ENCODE results near the gene USP5.

- TF ChIP-seq, protein P1, sequence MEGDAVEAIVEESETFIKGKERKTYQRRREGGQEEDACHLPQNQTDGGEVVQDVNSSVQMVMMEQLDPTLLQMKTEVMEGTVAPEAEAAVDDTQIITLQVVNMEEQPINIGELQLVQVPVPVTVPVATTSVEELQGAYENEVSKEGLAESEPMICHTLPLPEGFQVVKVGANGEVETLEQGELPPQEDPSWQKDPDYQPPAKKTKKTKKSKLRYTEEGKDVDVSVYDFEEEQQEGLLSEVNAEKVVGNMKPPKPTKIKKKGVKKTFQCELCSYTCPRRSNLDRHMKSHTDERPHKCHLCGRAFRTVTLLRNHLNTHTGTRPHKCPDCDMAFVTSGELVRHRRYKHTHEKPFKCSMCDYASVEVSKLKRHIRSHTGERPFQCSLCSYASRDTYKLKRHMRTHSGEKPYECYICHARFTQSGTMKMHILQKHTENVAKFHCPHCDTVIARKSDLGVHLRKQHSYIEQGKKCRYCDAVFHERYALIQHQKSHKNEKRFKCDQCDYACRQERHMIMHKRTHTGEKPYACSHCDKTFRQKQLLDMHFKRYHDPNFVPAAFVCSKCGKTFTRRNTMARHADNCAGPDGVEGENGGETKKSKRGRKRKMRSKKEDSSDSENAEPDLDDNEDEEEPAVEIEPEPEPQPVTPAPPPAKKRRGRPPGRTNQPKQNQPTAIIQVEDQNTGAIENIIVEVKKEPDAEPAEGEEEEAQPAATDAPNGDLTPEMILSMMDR (conservative IDR thresholded peaks at IDR 0.05 in 1 of 2, IDR thresholded peaks at IDR 0.05 in 1 of 2; ENCODE audit: extremely low read depth in 1 of 2, insufficient read depth in 1 of 2, low read depth in 1 of 2, low read length in 2 of 2), result no peak
- TF ChIP-seq EZH2 (IDR thresholded peaks at IDR 0.05; ENCODE audit: borderline replicate concordance, low read length), result no peak
These were observed 6.6 kb upstream of the USP5 start for GRCh38 chr12:6845395-6845794.

Data from mammary epithelial cell (primary cell).